VCaP (cell line): ENCODE measurements around the gene DRAXIN.

ENCODE experiments used
- H3K27ac ChIP-seq: fragments of 450-650 bp; 2 replicates; pipeline ENCODE4 v1.5.1; 2017
- TF ChIP-seq, protein P1 (sequence below): fragments of 450-650 bp; conservative IDR thresholded peaks from 2 replicates; pipeline ENCODE4 v1.5.1; 2017; ENCODE audit warnings: mild to moderate bottlenecking, moderate library complexity

Gene DRAXIN

GRCh38 chr1:11733306-11733705, 41.8 kb downstream of the DRAXIN start:
- TF ChIP-seq, protein P1, sequence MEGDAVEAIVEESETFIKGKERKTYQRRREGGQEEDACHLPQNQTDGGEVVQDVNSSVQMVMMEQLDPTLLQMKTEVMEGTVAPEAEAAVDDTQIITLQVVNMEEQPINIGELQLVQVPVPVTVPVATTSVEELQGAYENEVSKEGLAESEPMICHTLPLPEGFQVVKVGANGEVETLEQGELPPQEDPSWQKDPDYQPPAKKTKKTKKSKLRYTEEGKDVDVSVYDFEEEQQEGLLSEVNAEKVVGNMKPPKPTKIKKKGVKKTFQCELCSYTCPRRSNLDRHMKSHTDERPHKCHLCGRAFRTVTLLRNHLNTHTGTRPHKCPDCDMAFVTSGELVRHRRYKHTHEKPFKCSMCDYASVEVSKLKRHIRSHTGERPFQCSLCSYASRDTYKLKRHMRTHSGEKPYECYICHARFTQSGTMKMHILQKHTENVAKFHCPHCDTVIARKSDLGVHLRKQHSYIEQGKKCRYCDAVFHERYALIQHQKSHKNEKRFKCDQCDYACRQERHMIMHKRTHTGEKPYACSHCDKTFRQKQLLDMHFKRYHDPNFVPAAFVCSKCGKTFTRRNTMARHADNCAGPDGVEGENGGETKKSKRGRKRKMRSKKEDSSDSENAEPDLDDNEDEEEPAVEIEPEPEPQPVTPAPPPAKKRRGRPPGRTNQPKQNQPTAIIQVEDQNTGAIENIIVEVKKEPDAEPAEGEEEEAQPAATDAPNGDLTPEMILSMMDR = no peak
- H3K27ac ChIP-seq = peak overlapping the region; percentile 87; the same call in 1 of the 2 replicates

- H3K27ac ChIP-seq = peak overlapping the region; percentile 98
- TF ChIP-seq, protein P1 = no peak
Measured at GRCh38 chr1:11735531-11735853, 44.0 kb downstream of the DRAXIN start.

- H3K27ac ChIP-seq = peak within 1 kb of the TSS; percentile 98
Measured at GRCh38 chr1:11735854-11736745, 44.6 kb downstream of the DRAXIN start, which contains the start of gene AGTRAP. Gene AGTRAP, plus strand, starts transcription at chr1:11736136. Its CDS starts 73 bp downstream, at chr1:11736209.

GRCh38 chr1:11736746-11737639, 45.5 kb downstream of the DRAXIN start:
- peak overlapping the region; percentile 98 for H3K27ac ChIP-seq
- TF ChIP-seq, protein P1 = no peak

More at GRCh38 chr1:11735854-11736745, 44.6 kb downstream of the DRAXIN start, which contains the start of gene AGTRAP:
- TF ChIP-seq, protein P1 = no peak

DNA sequence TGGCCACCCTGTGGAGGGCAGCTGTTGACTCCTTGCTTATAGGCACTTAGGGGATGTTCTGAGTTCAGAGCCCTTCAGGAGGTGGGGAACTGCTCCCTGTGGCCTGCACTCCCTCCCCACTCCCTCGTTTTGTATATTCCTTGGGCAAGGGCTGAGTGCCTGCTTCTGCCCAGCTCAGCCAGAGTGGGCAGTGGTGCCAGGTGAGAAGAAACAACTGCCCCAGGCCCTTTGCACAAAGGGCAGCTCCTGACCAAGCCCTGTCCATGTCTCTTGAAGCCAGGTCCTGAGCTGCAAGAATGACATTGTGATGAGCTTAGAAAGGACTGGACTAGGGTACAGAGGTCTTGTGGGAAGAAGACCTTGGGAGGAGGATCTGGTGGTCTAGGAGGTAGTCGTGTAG, 46.6 kb downstream of the DRAXIN start:
- peak overlapping the region; percentile 98 for H3K27ac ChIP-seq
- TF ChIP-seq, protein P1 = no peak

DNA sequence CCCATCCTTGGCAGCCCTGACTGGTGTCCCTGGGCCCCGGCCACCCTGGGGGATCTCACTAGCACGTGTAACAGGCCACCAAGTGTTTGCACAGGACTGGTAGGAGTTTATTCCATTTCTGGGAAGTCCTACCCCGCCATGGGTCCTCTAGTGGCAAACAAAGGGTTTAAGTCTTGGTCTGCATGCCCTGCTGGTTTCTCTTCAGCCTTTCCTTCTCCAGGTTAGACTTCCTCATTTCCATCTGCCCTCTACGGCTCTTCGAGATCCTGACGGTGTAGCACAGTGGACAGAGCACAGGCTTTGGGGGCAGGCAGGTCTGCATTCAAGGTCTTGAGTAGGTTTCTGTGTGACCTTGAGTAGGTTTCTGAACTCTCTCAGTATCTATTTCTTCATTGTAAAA, 47.3 kb downstream of the DRAXIN start:
- TF ChIP-seq, protein P1 = no peak

More for the DNA sequence above, 47.3 kb downstream of the DRAXIN start:
- H3K27ac ChIP-seq = peak overlapping the region; percentile 98
